GM18517 (cell line): Measurements from ENCODE around the gene ACTN4.
"Not testable (repeated sequence)": the region's sequence is repeated elsewhere in the genome, so short reads cannot be mapped to it uniquely, and the experiment has no call there.

Experiments
- ATAC-seq: cut with Tn5 transposase; IDR thresholded peaks from one replicate; pipeline ENCODE4 v1.9.1; 2021; ENCODE audit warnings: mild to moderate bottlenecking, moderate library complexity; ENCODE audit not compliant: unreplicated experiment

The ACTN4 gene

GRCh38 chr19:38647368-38647965 is at the start of gene ACTN4:
Gene ACTN4 (plus strand): TSS chr19:38647649. CDS start chr19:38647746, 97 bp downstream.
- ATAC-seq = peak; percentile 86

- no peak for ATAC-seq
These were observed 47.7 kb upstream of the ACTN4 start for GRCh38 chr19:38599722-38600121.

- not testable (repeated sequence) for ATAC-seq
These were observed 44.6 kb upstream of the ACTN4 start for GRCh38 chr19:38602856-38603255.

GRCh38 chr19:38606131-38606530 is 41.3 kb upstream of the ACTN4 start:
- no peak for ATAC-seq

- ATAC-seq = no peak
These were observed 33.2 kb upstream of the ACTN4 start for GRCh38 chr19:38614289-38614688.

- no peak for ATAC-seq
These were observed 32.4 kb upstream of the ACTN4 start for GRCh38 chr19:38615007-38615581.

GRCh38 chr19:38616265-38616664 is 31.2 kb upstream of the ACTN4 start:
- no peak for ATAC-seq

GRCh38 chr19:38617283-38617763 is 30.1 kb upstream of the ACTN4 start:
- ATAC-seq = no peak

- ATAC-seq = peak; percentile 50
These were observed 29.5 kb upstream of the ACTN4 start, which contains the start of gene MAP4K1 for GRCh38 chr19:38617764-38618589. Gene MAP4K1 (minus strand): TSS chr19:38617953. CDS start chr19:38617895, 58 bp downstream.

GRCh38 chr19:38618590-38619360 is 28.7 kb upstream of the ACTN4 start, which contains the start of gene EIF3K:
Gene EIF3K (plus strand): TSS chr19:38619188. CDS start chr19:38619269, 81 bp downstream.
- ATAC-seq = peak; percentile 62

- ATAC-seq = no peak
These were observed 27.9 kb upstream of the ACTN4 start for GRCh38 chr19:38619361-38620174.

- no peak for ATAC-seq
These were observed 22.6 kb upstream of the ACTN4 start for GRCh38 chr19:38624822-38625221.

GRCh38 chr19:38626401-38626800 is 21.0 kb upstream of the ACTN4 start:
- ATAC-seq = no peak

GRCh38 chr19:38629568-38629967 is 17.9 kb upstream of the ACTN4 start:
- ATAC-seq = no peak

GRCh38 chr19:38631301-38631700 is 16.1 kb upstream of the ACTN4 start:
- ATAC-seq = not testable (repeated sequence)

- ATAC-seq = not testable (repeated sequence)
These were observed 15.5 kb upstream of the ACTN4 start for GRCh38 chr19:38631811-38632475.

- no peak for ATAC-seq
These were observed 14.8 kb upstream of the ACTN4 start for GRCh38 chr19:38632476-38633213.

- no peak for ATAC-seq
These were observed 12.5 kb upstream of the ACTN4 start for GRCh38 chr19:38634757-38635482.
